Fibroblast of mammary gland (primary cell): ENCODE measurements around the gene FN1.

Experiments used
- DNase-seq: peaks from one replicate; pipeline ENCODE4 v3.0.0-alpha.2; 2010; ENCODE audit warnings: low read depth
- H3K4me3 ChIP-seq: 2 replicates; pipeline ENCODE4 v1.5.1; 2011; ENCODE audit warnings: low read depth, mild to moderate bottlenecking, low read length, moderate library complexity; ENCODE audit not compliant: control insufficient read depth
- CTCF ChIP-seq: conservative IDR thresholded peaks from 2 replicates; pipeline ENCODE4 v1.5.1; 2011; ENCODE audit warnings: low read depth, low read length, inconsistent platforms; ENCODE audit not compliant: control insufficient read depth, insufficient read depth

FN1 gene

GRCh38 chr2:215357660-215358059 lies 78.2 kb downstream of the FN1 start:
- TF ChIP-seq CTCF = no peak
- DNase-seq = peak; percentile 78
- H3K4me3 ChIP-seq = no peak overlapping the region

DNA sequence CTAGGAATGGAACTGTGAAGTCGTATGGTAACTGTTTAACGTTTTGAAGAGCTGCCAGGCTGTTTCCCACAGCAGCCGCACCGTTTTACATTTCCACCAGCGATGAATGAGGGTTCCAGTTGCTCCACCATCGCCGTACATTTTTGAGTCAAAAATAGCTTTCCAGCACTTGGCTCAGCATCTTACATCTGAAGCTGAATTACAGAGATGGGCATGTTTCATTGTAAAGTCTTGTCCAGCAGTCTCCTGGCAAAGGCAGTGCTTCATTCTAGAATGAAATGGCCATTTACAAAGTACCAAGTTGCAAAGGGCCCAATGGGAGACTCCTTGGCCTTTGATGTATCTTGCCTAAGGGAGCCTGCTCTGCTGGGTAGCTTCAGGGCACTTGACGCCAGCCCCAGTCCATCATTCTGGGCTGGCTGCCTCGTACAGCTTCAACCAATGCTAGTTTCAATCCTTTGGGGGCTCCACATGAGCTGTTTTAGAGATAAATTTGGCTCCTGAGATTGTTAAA lies 78.9 kb downstream of the FN1 start:
- H3K4me3 ChIP-seq = no peak overlapping the region
- DNase-seq = peak; percentile 86
- TF ChIP-seq CTCF = no peak

- H3K4me3 ChIP-seq = no peak overlapping the region
- TF ChIP-seq CTCF = no peak
- peak; percentile 84 for DNase-seq
Measured at GRCh38 chr2:215356334-215356947, 79.4 kb downstream of the FN1 start.

DNA sequence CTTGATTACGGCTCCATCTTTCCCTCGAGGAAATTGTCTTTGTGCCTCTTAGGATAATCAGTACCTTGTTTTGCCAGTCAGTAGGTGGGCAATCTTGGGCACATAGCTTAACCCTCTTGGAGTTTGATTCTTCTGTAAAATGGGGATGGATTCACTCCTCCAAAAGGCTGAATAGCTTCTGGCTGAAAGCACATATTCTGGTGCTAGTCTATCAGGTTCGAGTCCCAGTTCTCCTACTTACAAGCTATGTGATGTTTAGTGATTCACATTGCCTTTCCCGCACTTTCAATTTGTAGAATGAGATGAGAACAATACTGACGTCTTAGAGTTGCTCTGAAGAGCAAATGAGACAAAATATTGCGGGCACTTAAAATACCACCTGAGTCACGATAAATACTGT lies 80.1 kb downstream of the FN1 start:
- peak; percentile 85 for DNase-seq
- no peak overlapping the region for H3K4me3 ChIP-seq
- no peak for TF ChIP-seq CTCF

GRCh38 chr2:215354771-215355695 lies 80.8 kb downstream of the FN1 start:
- DNase-seq = peak; percentile 88
- H3K4me3 ChIP-seq = no peak overlapping the region
- TF ChIP-seq CTCF = no peak

- no peak for DNase-seq
- no peak for TF ChIP-seq CTCF
- no peak overlapping the region for H3K4me3 ChIP-seq
Measured at GRCh38 chr2:215352602-215353001, 83.3 kb downstream of the FN1 start.
